HG03045 (cell line): ENCODE results near the gene CMBL.

Experiments used
- ATAC-seq: cut with Tn5 transposase; IDR thresholded peaks from one replicate; pipeline ENCODE4 v1.9.1; 2021; ENCODE audit warnings: mild to moderate bottlenecking, moderate library complexity; ENCODE audit not compliant: unreplicated experiment

Gene CMBL

GRCh38 chr5:10333154-10334006 lies 25.7 kb upstream of the CMBL start:
- no peak for ATAC-seq

GRCh38 chr5:10332301-10332700 lies 24.6 kb upstream of the CMBL start:
- ATAC-seq = no peak

DNA sequence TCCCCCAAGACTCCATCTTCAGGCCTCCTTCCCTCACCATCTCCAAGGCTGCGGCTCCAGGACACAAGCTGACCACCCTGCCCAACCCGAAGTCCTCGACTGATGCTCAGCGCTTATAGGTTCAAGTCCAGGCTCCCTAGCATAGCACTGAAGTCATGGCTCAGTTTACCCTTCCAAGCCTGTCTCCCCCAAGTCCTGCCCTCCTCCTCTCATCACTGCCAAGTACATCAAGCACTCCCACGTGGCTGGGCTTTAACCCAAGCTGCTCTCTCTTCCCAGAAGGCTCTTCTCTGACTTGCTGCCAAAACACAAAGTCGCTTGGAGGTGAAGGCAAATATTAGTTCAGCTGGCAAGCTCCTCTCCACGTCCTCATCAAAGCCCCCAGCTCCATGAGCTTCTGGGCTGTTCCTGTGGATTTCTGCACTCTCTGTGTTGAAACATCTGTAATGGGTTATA lies 23.7 kb upstream of the CMBL start:
- no peak for ATAC-seq

- ATAC-seq = no peak
Observed at GRCh38 chr5:10330511-10331230, 23.0 kb upstream of the CMBL start.

- no peak for ATAC-seq
Observed at GRCh38 chr5:10329820-10330481, 22.2 kb upstream of the CMBL start.

GRCh38 chr5:10329446-10329819 lies 21.7 kb upstream of the CMBL start:
- no peak for ATAC-seq

- no peak for ATAC-seq
Observed at GRCh38 chr5:10328323-10328722, 20.6 kb upstream of the CMBL start.

- no peak for ATAC-seq
Observed at GRCh38 chr5:10324518-10325370, 17.0 kb upstream of the CMBL start.

- no peak for ATAC-seq
Observed at GRCh38 chr5:10323588-10324488, 16.1 kb upstream of the CMBL start.

DNA sequence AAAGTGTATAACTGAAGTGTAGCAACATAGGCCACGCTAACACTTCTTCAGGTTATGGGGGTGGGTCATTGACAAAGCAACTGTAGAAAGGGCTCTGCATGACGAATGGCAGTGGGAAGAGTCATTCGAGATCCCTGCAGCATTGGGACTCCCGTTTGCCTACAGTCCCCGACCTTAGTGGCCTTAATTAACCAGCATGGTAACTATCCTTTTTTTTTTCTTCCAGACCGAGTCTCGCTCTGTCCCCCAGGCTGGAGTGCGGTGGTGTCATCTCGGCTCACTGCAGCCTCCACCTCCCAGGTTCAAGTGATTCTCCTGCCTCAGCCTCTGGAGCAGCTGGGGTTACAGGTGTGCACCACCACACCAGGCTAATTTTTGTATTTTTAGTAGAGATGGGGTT lies 14.2 kb upstream of the CMBL start:
- ATAC-seq = no peak

DNA sequence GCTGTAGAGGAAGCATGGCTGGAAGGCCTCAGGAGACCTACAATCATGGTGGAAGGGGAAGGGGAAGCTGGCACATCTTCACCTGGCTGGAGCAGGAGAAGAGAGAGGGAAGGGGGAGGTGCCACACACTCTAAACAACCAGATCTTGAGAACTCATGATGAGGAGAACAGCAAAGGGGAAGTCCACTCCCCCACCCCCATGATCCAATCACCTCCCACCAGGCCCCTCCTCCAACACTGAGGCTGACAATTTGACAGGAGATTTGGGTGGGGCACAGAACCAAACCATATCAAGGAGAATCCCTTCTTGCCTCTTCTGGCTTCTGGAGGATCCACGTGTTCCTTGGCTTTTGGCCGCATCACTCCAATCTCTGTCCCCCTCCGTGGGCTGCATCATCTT lies 13.1 kb upstream of the CMBL start:
- ATAC-seq = no peak

GRCh38 chr5:10319202-10319851 lies 11.6 kb upstream of the CMBL start:
- ATAC-seq = no peak

DNA sequence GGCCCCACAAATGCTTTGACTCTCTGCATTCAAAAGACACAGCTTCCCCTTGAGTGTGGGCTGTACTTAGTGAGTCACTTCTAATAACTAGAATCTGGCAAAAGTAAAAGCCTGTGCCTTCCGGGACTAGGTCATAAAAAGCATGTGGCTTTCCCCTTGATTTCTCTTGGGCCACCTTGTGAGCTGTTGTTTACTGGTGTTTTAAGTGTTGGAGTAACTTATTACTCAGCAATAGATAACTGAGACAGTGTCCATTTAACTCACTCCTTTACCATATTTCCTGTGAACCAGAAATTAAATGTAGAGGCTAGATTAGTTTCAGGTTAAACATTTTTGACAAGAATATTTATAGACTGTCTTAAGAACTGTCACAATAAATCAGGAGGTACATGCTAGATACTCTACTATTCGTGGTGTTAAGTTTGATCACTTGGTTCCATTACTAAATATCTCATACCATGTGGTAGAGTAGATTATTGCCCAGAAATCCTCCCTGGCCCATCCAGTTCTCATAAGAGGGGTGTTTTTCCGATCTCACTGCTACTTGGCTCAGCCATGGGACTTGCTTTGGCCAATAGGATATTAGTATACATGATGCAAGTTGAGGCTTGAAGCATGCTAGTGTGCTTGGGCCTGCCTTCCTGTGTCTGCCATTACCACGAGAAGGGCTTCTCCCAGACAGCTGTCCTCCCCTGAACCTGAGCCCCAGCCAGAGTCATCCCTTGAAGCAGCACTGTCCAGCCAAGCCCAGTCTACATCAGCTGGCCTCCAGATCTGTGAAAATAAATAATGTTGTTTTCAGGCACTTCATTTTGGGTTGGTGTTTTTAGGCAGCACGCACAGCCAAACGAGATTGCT lies 10.4 kb upstream of the CMBL start:
- ATAC-seq = no peak

DNA sequence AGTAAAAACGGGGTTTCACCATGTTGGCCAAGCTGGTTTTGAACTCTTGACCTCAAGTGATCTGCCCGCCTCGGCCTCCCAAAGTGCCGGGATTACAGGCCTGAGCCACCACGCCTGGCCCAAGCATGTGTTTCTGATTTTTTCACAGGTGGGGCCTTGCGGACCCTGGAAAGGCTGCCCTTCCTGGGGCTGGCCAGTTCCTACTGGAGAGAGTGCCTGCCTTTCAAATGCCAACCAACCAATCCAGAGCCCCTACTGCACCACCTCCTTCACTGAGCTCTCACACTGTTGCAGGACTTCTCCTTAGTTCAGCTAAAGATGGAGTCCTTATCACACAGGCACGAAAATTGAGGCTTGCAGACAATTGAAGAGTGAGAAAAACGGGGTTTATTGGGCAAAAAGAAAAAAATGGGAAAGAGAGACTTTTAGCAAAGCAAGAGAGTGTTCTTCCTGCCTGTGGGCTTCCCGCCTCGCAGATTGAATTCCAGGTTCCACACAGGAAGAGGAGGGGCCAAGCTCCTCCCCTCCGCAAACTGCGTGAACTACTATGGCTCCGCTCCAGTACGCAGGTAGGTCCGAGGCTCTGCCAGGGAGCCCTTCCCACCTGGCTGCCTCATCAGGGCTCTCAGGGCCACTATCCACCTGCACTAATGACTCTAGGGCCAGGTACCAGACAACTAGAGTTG lies 8.3 kb upstream of the CMBL start:
- ATAC-seq = no peak

DNA sequence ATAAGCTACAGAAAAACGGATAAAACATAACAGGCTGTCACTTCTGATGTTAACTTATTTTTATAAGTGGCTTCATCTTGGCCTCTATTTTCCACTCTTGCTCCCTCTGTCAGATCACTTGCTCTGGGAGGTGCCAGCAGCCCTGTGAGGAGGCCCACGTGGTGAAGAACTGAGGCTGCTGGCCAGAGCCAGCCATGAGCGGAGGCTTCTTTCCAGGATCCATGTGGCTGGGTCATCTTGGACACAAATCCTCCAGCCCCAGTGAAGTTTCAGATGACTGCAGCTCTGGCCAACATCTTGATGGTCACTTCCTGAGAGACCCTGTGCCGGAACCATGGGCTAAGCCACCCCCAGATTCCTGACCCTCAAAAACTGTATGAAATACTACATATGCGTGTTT lies 7.5 kb upstream of the CMBL start:
- no peak for ATAC-seq

DNA sequence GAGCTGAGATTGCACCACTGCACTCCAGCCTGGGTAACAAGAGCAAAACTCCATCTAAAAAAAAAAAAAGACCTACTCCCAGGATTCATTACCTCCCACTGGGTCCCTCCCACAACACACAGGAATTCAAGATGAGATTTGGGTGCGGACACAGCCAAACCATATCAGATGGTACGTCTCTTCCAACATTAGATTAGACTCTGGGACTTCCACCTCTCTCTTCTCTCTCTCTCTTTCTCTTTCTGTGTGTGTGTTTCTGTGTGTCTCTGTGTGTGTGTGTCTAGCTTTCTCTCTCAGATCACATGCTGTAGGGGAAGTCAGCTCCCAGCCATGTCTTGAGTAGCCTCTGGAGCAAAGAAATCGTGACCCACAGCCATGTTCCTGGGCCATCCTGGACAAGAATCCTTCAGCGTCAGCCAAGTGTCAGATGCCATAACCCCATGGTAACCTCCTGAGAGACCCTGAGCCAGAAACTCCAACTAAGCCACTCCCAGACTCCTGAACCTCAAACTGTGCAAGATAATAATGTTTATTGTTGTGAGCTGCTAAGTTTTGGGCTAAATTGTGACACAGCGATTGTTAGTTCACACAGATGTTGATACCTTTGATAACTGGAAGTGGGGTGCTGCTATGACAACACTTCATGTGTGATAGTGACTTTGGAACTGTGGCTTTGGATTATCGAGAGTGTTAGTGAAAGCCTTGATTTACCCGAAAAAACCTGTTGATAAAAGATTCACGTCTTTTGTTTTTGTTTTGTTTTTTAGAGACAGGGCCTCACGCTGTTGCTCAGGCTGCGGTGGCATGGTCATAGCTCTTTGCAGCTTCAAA lies 4.1 kb upstream of the CMBL start:
- ATAC-seq = no peak
